ENCODE data around the gene CRNKL1. TPM values are rescaled to one million over a fixed set of nuclear protein-coding genes. Genes with fewer than 3 reads are reported as not detected.
A peak's percentile ranks its signal among the peaks of the same experiment; 100 is the strongest.

Gene CRNKL1
- total RNA-seq (ENCODE audit: unreplicated experiment): 24.6 TPM
- long read RNA-seq, full-length matches to known transcripts: 13 of 28 reads
- long read RNA-seq, partial matches to known transcripts: 11 of 28 reads
- long read RNA-seq, other reads (novel, unspliced or antisense): 4 of 28 reads

GRCh38 chr20:20052074-20052970 lies at the start of gene CRNKL1, which contains the start of gene CFAP61:
CRNKL1 (minus strand) TSS chr20:20052466; CDS start chr20:20052342, 124 bp downstream.
CFAP61 (plus strand) TSS chr20:20052532; CDS start chr20:20056654, 4,122 bp downstream.
- H3K4me1 Mint-ChIP-seq (ENCODE audit: unreplicated experiment): peaks cover 11% of the 10 kb centered on the region
- H3K4me3 Mint-ChIP-seq (ENCODE audit: unreplicated experiment): peak within 1 kb of the TSS; percentile 100
- peak within 1 kb of the TSS; percentile 99 for H3K27ac Mint-ChIP-seq (ENCODE audit: unreplicated experiment)
- peak; percentile 96 for DNase-seq (ENCODE audit: low spot score)
- H3K27me3 Mint-ChIP-seq (ENCODE audit: unreplicated experiment): peaks cover 7% of the 10 kb centered on the region
- H3K36me3 Mint-ChIP-seq (ENCODE audit: low read depth, unreplicated experiment): peaks cover 19% of the 10 kb centered on the region
- H3K9me3 Mint-ChIP-seq (ENCODE audit: unreplicated experiment): no peaks in the 10 kb centered on the region
- TF ChIP-seq CTCF (IDR thresholded peaks at IDR 0.05; ENCODE audit: unreplicated experiment): no peak

GRCh38 chr20:20100881-20101280 lies 48.6 kb upstream of the CRNKL1 start:
- H3K4me3 Mint-ChIP-seq (ENCODE audit: unreplicated experiment): no peak overlapping the region
- no peak overlapping the region for H3K27ac Mint-ChIP-seq (ENCODE audit: unreplicated experiment)
- no peaks in the 10 kb centered on the region for H3K36me3 Mint-ChIP-seq (ENCODE audit: low read depth, unreplicated experiment)
- no peak for DNase-seq (ENCODE audit: low spot score)
- H3K4me1 Mint-ChIP-seq (ENCODE audit: unreplicated experiment): no peaks in the 10 kb centered on the region
- TF ChIP-seq CTCF (IDR thresholded peaks at IDR 0.05; ENCODE audit: unreplicated experiment): no peak
- H3K27me3 Mint-ChIP-seq (ENCODE audit: unreplicated experiment): no peaks in the 10 kb centered on the region
- no peaks in the 10 kb centered on the region for H3K9me3 Mint-ChIP-seq (ENCODE audit: unreplicated experiment)

- DNase-seq (ENCODE audit: low spot score): no peak
- no peaks in the 10 kb centered on the region for H3K36me3 Mint-ChIP-seq (ENCODE audit: low read depth, unreplicated experiment)
- no peak for TF ChIP-seq CTCF (IDR thresholded peaks at IDR 0.05; ENCODE audit: unreplicated experiment)
- H3K4me1 Mint-ChIP-seq (ENCODE audit: unreplicated experiment): no peaks in the 10 kb centered on the region
- no peaks in the 10 kb centered on the region for H3K9me3 Mint-ChIP-seq (ENCODE audit: unreplicated experiment)
- no peak overlapping the region for H3K4me3 Mint-ChIP-seq (ENCODE audit: unreplicated experiment)
- H3K27me3 Mint-ChIP-seq (ENCODE audit: unreplicated experiment): peaks cover 2% of the 10 kb centered on the region
- no peak overlapping the region for H3K27ac Mint-ChIP-seq (ENCODE audit: unreplicated experiment)
Measured at GRCh38 chr20:20096421-20096820, 44.2 kb upstream of the CRNKL1 start.

- H3K4me3 Mint-ChIP-seq (ENCODE audit: unreplicated experiment): no peak overlapping the region
- no peak for DNase-seq (ENCODE audit: low spot score)
- H3K9me3 Mint-ChIP-seq (ENCODE audit: unreplicated experiment): no peaks in the 10 kb centered on the region
- no peaks in the 10 kb centered on the region for H3K36me3 Mint-ChIP-seq (ENCODE audit: low read depth, unreplicated experiment)
- no peak for TF ChIP-seq CTCF (IDR thresholded peaks at IDR 0.05; ENCODE audit: unreplicated experiment)
- H3K27me3 Mint-ChIP-seq (ENCODE audit: unreplicated experiment): peaks cover 2% of the 10 kb centered on the region
- no peak overlapping the region for H3K27ac Mint-ChIP-seq (ENCODE audit: unreplicated experiment)
- H3K4me1 Mint-ChIP-seq (ENCODE audit: unreplicated experiment): no peaks in the 10 kb centered on the region
Measured at GRCh38 chr20:20095114-20095872, 43.0 kb upstream of the CRNKL1 start.

Measured in endothelial cell (in vitro differentiated cells).